ENCODE measurements around the gene TDRD10.

TDRD10 gene

DNA sequence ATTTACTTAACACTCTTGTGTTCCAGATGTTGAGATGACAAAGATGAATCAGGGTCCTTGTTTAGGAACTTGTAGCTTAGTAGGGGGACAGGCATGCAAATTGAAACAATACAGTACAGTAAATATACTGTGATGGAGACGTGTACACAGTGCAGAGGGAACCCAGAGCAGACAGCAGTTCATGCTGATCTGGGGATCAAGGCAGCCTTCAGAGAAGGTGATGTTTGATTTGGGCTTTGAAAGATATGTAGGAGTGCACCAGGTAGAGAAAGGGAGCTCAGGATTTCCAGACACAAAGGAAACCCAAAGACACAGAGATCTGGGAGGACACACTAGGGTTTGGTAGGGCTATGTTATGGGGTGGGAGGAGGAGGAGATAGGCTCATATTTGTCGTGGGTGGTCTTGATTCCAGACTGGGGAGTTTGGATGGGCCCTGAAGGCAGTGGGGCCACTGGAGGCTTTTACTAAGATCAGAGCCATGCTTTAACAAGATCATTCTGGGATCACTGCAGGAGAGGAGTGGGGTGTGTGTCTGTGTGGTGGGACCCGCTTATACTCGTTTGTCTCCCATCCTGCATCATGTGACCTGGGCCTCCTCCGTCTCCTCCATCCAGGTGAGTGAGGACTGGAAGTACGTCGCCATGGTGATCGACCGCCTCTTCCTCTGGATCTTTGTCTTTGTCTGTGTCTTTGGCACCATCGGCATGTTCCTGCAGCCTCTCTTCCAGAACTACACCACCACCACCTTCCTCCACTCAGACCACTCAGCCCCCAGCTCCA is 73.3 kb downstream of the TDRD10 start:
- TF ChIP-seq, protein P1, sequence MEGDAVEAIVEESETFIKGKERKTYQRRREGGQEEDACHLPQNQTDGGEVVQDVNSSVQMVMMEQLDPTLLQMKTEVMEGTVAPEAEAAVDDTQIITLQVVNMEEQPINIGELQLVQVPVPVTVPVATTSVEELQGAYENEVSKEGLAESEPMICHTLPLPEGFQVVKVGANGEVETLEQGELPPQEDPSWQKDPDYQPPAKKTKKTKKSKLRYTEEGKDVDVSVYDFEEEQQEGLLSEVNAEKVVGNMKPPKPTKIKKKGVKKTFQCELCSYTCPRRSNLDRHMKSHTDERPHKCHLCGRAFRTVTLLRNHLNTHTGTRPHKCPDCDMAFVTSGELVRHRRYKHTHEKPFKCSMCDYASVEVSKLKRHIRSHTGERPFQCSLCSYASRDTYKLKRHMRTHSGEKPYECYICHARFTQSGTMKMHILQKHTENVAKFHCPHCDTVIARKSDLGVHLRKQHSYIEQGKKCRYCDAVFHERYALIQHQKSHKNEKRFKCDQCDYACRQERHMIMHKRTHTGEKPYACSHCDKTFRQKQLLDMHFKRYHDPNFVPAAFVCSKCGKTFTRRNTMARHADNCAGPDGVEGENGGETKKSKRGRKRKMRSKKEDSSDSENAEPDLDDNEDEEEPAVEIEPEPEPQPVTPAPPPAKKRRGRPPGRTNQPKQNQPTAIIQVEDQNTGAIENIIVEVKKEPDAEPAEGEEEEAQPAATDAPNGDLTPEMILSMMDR (IDR thresholded peaks at IDR 0.05; ENCODE audit: low read depth, low read length, missing control alignments): no peak

DNA sequence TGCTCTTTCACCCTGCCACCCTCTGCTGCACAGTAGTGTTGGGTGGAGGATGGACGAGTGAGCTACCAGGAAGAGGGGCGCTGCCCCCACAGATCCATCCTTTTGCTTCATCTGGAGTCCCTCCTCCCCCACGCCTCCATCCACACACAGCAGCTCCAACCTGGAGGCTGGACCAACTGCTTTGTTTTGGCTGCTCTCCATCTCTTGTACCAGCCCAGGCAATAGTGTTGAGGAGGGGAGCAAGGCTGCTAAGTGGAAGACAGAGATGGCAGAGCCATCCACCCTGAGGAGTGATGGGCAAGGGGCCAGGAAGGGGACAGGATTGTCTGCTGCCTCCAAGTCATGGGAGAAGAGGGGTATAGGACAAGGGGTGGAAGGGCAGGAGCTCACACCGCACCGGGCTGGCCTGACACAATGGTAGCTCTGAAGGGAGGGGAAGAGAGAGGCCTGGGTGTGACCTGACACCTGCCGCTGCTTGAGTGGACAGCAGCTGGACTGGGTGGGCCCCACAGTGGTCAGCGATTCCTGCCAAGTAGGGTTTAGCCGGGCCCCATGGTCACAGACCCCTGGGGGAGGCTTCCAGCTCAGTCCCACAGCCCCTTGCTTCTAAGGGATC is 74.0 kb downstream of the TDRD10 start:
- DNase-seq (ENCODE audit: extremely low read depth, low read depth): no peak
- TF ChIP-seq, protein P1 (IDR thresholded peaks at IDR 0.05; ENCODE audit: low read depth, low read length, missing control alignments): no peak
- H3K4me3 ChIP-seq (replicated peaks; ENCODE audit: low read depth, low read length): no peak overlapping the region

More for the DNA sequence above, 73.3 kb downstream of the TDRD10 start:
- no peak overlapping the region for H3K4me3 ChIP-seq (replicated peaks; ENCODE audit: low read depth, low read length)
- DNase-seq (ENCODE audit: extremely low read depth, low read depth): no peak

DNA sequence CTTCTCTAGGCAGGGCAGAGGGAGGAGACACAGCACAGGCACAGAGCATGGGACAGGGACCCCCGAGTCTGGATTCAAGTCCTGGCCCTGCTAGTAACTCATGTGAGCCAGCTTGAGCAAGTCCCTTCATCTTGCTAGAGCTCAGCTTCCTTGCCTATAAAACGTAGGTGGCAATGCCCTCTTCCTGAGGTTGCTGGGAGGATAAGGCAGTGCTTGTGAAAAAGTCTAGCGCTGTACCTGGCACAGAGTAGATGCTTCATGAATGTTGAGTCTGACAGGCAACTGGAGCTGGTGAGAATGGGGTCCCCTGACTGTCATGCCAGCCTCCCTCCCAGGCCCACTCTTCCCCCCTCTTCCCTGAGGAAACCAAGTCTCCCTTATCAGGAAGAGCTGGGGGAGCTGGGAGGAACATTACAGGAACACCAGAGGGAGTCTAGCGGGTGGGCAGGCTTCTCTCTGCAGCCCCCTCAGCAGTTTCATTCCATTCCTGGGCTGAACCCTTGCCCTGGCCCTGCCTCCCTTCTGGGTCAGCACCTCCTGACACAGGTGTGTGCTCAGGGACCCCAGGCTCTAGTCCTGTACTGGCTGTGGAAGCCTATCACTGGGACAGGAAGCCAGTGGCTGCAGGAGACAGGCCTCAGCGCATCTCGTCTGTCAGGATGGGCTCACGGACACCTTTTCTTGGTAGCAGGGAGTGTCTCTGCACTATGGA is 75.5 kb downstream of the TDRD10 start:
- DNase-seq (ENCODE audit: extremely low read depth, low read depth): no peak
- H3K4me3 ChIP-seq (replicated peaks; ENCODE audit: low read depth, low read length): no peak overlapping the region
- TF ChIP-seq, protein P1 (IDR thresholded peaks at IDR 0.05; ENCODE audit: low read depth, low read length, missing control alignments): no peak

DNA sequence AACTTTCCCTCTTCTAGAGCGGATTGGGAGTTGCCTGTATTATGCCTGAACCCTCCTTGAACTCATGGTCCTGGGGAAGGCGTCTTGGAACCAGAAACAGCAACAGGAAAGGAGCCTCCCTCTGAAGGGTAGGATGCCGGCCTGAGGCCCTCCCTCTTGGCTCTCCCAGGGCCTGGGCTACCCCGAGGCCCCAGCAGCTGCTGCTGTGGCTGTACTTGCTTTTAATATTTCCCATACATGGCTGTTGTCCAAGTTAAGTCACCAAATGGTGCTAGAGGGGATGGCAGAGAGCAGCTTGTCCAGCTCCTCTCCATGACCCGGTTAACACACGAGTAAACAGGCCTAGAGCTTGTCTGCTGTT is 76.0 kb downstream of the TDRD10 start:
- DNase-seq (ENCODE audit: extremely low read depth, low read depth): no peak
- TF ChIP-seq, protein P1 (IDR thresholded peaks at IDR 0.05; ENCODE audit: low read depth, low read length, missing control alignments): no peak
- H3K4me3 ChIP-seq (replicated peaks; ENCODE audit: low read depth, low read length): no peak overlapping the region

DNA sequence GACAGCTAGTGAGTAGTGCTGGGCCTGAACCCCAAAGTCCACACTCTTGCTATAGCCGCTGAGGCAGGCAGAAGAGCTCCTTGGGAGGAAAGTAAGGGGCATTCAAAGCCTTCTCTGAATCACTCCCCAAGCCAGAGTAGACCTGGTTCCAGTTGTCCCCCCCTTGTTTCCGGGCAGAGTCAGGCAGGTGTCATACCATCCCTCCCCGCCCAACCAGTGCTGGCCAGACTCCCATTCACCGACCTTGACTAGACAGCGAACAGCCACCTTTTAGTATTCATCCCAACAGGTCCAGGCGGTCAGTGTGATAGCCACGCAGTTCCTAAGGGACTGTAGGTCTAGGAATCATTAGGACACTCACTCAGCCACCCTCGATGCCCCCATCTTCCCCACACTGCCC is 77.4 kb downstream of the TDRD10 start:
- TF ChIP-seq, protein P1 (IDR thresholded peaks at IDR 0.05; ENCODE audit: low read depth, low read length, missing control alignments): no peak
- H3K4me3 ChIP-seq (replicated peaks; ENCODE audit: low read depth, low read length): no peak overlapping the region
- DNase-seq (ENCODE audit: extremely low read depth, low read depth): no peak

DNA sequence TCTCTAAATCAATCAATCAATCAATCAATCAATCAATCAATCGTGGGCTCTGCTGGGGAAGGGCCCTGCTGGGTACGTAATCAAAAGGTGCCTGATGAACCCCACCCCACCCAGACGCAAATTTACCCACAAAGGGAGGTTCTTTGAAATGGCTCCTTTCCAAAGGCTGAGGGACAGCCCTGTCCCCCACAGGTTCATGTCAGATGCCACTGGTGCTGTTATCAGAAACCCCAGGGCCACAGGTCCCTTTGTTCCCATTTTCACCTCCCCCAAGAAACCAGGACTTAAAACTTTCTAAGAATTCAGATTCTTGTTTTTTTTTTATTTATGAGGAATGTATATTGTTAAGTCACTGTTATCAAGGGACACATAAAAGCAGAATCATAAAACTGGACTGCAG is 79.7 kb downstream of the TDRD10 start:
- no peak for DNase-seq (ENCODE audit: extremely low read depth, low read depth)
- H3K4me3 ChIP-seq (replicated peaks; ENCODE audit: low read depth, low read length): no peak overlapping the region
- TF ChIP-seq, protein P1 (IDR thresholded peaks at IDR 0.05; ENCODE audit: low read depth, low read length, missing control alignments): no peak
